ENCODE results near the gene UBE3D. TPM values are rescaled to one million over a fixed set of nuclear protein-coding genes. Genes with fewer than 3 reads are reported as not detected.

UBE3D gene
- total RNA-seq, 1 donor from 2014 or later = 12.0 TPM

DNA sequence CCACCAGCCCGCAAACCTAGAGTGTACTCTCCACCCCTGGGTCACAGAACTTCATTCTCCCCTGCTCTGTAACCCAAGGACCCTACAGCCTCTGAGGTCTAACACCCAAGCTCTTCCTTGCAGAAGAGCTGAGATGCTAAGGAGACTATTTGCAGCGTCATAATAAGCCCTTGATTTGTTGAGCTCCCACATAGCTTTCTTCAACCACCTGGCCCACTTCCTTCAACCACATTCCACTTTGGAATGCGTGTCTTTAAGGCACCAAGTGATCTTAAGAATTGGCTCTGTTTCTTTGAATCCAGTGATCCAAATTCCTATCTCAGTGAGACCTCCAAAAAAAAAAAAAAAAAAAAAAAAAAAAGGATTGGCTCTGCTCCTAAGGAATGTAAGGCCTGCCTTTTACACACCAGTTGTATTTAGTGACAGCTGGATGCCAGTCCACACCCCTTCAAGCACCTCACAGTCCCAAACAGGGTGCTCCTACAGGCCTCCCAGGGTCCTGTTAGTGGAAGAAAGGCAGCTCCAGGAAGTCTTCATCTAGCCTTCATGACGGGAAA is 106.2 kb downstream of the UBE3D start:
- no peak for DNase-seq (ENCODE audit: low spot score in 2 of 2, unreplicated experiment in 2 of 2)
- H3K27ac Mint-ChIP-seq = peak overlapping the region; percentile 71

DNA sequence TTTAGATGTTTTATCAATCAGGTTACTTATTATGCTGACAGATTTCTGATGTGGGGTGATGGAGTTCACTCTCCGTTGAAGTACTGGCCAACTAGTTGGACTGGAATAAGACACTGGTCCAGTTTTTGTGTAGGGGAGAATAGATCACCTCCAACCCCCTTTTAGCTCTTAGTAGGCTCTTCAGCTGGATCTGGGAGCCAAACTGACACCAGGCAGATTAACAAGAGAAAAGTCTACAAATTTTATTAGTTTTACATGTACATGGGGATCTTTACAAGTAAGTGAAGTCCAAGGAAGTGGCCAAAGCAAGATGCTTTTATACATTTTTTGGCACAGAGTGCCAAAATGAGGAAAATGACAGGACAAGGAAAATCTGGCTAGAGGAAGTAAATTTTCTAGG is 107.1 kb downstream of the UBE3D start:
- Mint-ChIP-seq H3K27me3 (ENCODE audit: low read depth) (no peaks in the 10 kb centered on the region), H3K36me3 (peaks cover 4% of the 10 kb centered on the region), H3K4me3 (no peak overlapping the region), H3K9me3 (no peaks in the 10 kb centered on the region), H3K4me1 (peaks cover 29% of the 10 kb centered on the region), H3K27ac (no peak overlapping the region)
- TF ChIP-seq, protein P1, sequence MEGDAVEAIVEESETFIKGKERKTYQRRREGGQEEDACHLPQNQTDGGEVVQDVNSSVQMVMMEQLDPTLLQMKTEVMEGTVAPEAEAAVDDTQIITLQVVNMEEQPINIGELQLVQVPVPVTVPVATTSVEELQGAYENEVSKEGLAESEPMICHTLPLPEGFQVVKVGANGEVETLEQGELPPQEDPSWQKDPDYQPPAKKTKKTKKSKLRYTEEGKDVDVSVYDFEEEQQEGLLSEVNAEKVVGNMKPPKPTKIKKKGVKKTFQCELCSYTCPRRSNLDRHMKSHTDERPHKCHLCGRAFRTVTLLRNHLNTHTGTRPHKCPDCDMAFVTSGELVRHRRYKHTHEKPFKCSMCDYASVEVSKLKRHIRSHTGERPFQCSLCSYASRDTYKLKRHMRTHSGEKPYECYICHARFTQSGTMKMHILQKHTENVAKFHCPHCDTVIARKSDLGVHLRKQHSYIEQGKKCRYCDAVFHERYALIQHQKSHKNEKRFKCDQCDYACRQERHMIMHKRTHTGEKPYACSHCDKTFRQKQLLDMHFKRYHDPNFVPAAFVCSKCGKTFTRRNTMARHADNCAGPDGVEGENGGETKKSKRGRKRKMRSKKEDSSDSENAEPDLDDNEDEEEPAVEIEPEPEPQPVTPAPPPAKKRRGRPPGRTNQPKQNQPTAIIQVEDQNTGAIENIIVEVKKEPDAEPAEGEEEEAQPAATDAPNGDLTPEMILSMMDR (IDR thresholded peaks at IDR 0.05; ENCODE audit: unreplicated experiment) = no peak
- no peak for DNase-seq (ENCODE audit: low spot score in 2 of 2, unreplicated experiment in 2 of 2)

More for the DNA sequence above, 106.2 kb downstream of the UBE3D start:
- no peaks in the 10 kb centered on the region for H3K9me3 Mint-ChIP-seq
- TF ChIP-seq, protein P1 (IDR thresholded peaks at IDR 0.05; ENCODE audit: unreplicated experiment) = no peak
- no peak overlapping the region for H3K4me3 Mint-ChIP-seq
- H3K4me1 Mint-ChIP-seq = peaks cover 28% of the 10 kb centered on the region
- peaks cover 4% of the 10 kb centered on the region for H3K36me3 Mint-ChIP-seq
- H3K27me3 Mint-ChIP-seq (ENCODE audit: low read depth) = no peaks in the 10 kb centered on the region

DNA sequence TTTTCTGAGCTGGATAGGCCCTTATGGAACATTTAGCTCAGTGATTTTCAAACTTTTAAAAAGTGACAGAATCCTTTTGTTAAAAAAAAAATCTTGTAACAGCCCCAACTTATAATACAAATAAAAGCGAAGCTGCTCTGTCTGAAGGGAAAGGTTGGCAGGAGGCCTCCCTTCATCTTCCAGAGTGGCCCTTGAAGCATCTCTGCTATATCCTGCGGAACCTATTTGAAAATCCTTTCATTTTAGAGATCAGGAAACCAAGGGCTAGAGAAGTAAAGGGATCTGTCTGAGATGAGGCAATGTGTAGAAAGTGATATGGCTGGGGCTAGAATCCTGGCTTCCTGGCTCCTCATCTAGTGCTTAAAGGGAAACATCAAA is 107.8 kb downstream of the UBE3D start:
- no peak for DNase-seq (ENCODE audit: low spot score in 2 of 2, unreplicated experiment in 2 of 2)
- H3K27ac Mint-ChIP-seq = peak overlapping the region; percentile 30

DNA sequence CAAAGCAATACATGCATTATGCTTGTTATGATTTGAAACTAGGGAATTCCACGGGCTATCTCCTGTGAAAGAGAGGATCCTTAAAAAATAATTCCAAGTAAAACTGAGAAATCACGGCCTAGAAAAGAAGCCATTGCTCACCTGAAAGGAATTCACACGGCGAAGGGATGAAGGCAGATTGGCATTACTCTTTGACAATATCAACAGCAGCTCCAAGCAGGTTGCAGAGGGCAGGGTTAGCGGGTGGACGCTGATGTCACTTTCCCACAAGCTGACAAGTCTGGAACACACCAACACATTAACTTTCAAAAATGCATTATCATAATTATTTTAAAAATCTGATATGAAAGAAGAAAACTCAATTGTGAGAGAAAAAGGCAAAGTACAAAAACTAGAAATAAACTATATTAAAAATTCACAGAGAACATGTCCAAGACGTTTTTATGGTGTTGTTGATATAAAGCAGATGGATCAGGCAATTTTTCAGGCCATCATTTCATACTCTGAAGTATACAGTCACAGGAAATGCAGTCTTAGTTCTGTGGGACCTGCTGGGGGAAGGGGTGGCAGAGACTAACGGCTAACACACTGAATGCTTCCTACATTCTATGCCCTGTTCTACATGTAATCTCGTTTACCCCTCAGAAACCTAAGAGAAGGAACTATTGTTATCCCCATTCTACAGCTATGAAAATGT is 108.3 kb downstream of the UBE3D start:
- Mint-ChIP-seq H3K27ac (peak overlapping the region; percentile 30), H3K4me1 (peaks cover 29% of the 10 kb centered on the region), H3K36me3 (peaks cover 4% of the 10 kb centered on the region), H3K27me3 (ENCODE audit: low read depth) (no peaks in the 10 kb centered on the region), H3K4me3 (no peak overlapping the region), H3K9me3 (no peaks in the 10 kb centered on the region)
- TF ChIP-seq, protein P1 (IDR thresholded peaks at IDR 0.05; ENCODE audit: unreplicated experiment) = no peak
- DNase-seq (ENCODE audit: low spot score in 2 of 2, unreplicated experiment in 2 of 2) = no peak

More for the DNA sequence above, 107.8 kb downstream of the UBE3D start:
- H3K4me1 Mint-ChIP-seq = peaks cover 29% of the 10 kb centered on the region
- no peak overlapping the region for H3K4me3 Mint-ChIP-seq
- no peaks in the 10 kb centered on the region for H3K27me3 Mint-ChIP-seq (ENCODE audit: low read depth)
- no peaks in the 10 kb centered on the region for H3K9me3 Mint-ChIP-seq
- TF ChIP-seq, protein P1 (IDR thresholded peaks at IDR 0.05; ENCODE audit: unreplicated experiment) = no peak
- peaks cover 4% of the 10 kb centered on the region for H3K36me3 Mint-ChIP-seq

DNA sequence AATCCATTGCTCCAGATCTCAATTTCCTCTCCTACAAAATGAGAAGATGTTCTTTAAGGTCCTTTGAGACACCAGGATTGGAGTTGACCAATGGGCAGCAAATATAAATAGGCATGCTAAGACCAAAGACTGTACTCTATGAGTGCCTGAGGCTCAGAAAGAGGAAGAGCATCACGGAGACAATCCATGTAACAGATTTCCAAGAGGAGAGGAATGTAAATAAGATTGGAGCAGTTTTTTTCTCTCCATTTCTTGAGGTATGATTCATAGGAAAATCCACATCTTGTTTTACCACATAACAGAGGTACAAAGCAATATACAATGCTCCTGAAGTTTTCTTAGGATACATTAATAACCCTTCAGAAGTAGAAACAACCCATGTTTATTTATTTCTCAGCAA is 109.8 kb downstream of the UBE3D start:
- Mint-ChIP-seq H3K27me3 (ENCODE audit: low read depth) (no peaks in the 10 kb centered on the region), H3K27ac (no peak overlapping the region), H3K9me3 (no peaks in the 10 kb centered on the region), H3K36me3 (peaks cover 5% of the 10 kb centered on the region), H3K4me3 (no peak overlapping the region), H3K4me1 (peaks cover 29% of the 10 kb centered on the region)
- TF ChIP-seq, protein P1 (IDR thresholded peaks at IDR 0.05; ENCODE audit: unreplicated experiment) = no peak
- no peak for DNase-seq (ENCODE audit: low spot score in 2 of 2, unreplicated experiment in 2 of 2)

Data from mesothelial cell of epicardium (in vitro differentiated cells).